HG03469 (cell line): ENCODE measurements around the gene LCE1A.

ENCODE experiments used
- ATAC-seq: cut with Tn5 transposase; IDR thresholded peaks from one replicate; pipeline ENCODE4 v1.9.1; 2021; ENCODE audit warnings: mild to moderate bottlenecking, moderate library complexity, moderate number of reproducible peaks; ENCODE audit not compliant: unreplicated experiment

The LCE1A gene

GRCh38 chr1:152827173-152827572, at the start of gene LCE1A:
Gene LCE1A, plus strand, starts transcription at chr1:152827473. Its CDS starts 0 bp downstream, at chr1:152827473.
- no peak for ATAC-seq

- no peak for ATAC-seq
Observed at GRCh38 chr1:152777510-152778137, 49.6 kb upstream of the LCE1A start.

- ATAC-seq = no peak
Observed at GRCh38 chr1:152783095-152783494, 44.2 kb upstream of the LCE1A start.

GRCh38 chr1:152786077-152786476, 41.2 kb upstream of the LCE1A start, which contains the start of gene LCE1E:
Gene LCE1E, plus strand, starts transcription at chr1:152786257. Its CDS starts 1,043 bp downstream, at chr1:152787300.
- ATAC-seq = no peak

- no peak for ATAC-seq
Observed at GRCh38 chr1:152795686-152796085, 31.6 kb upstream of the LCE1A start.

- no peak for ATAC-seq
Observed at GRCh38 chr1:152796421-152796820, 30.9 kb upstream of the LCE1A start, which contains the start of gene LCE1D. Gene LCE1D, plus strand, starts transcription at chr1:152796721. Its CDS starts 1,074 bp downstream, at chr1:152797795.

GRCh38 chr1:152801333-152801732, 25.9 kb upstream of the LCE1A start:
- no peak for ATAC-seq

- no peak for ATAC-seq
Observed at GRCh38 chr1:152806576-152806975, 20.7 kb upstream of the LCE1A start, which contains the start of gene LCE1C. Gene LCE1C, minus strand, starts transcription at chr1:152806651. Its CDS starts 1,173 bp downstream, at chr1:152805478.

GRCh38 chr1:152811050-152811449, 16.2 kb upstream of the LCE1A start:
- ATAC-seq = no peak

GRCh38 chr1:152811671-152812070, 15.6 kb upstream of the LCE1A start, which contains the start of gene LCE1B:
Gene LCE1B, plus strand, starts transcription at chr1:152811971. Its CDS starts 476 bp downstream, at chr1:152812447.
- ATAC-seq = no peak

- no peak for ATAC-seq
Observed at GRCh38 chr1:152817309-152817708, 10.0 kb upstream of the LCE1A start.

GRCh38 chr1:152823294-152823693, 4.0 kb upstream of the LCE1A start:
- ATAC-seq = no peak

- no peak for ATAC-seq
Observed at GRCh38 chr1:152824964-152825363, 2.3 kb upstream of the LCE1A start.

- no peak for ATAC-seq
Observed at GRCh38 chr1:152836870-152837269, 9.6 kb downstream of the LCE1A start.

GRCh38 chr1:152842556-152842955, 15.3 kb downstream of the LCE1A start, which contains the start of gene LCE6A:
Gene LCE6A, plus strand, starts transcription at chr1:152842856. Its CDS starts 665 bp downstream, at chr1:152843521.
- no peak for ATAC-seq

- no peak for ATAC-seq
Observed at GRCh38 chr1:152855661-152856060, 28.4 kb downstream of the LCE1A start.

- no peak for ATAC-seq
Observed at GRCh38 chr1:152858062-152858461, 30.8 kb downstream of the LCE1A start.

GRCh38 chr1:152859696-152860095, 32.4 kb downstream of the LCE1A start, which contains the start of gene LCE7A:
Gene LCE7A, plus strand, starts transcription at chr1:152859996. Its CDS starts 702 bp downstream, at chr1:152860698.
- ATAC-seq = no peak

- ATAC-seq = no peak
Observed at GRCh38 chr1:152860129-152860528, 32.9 kb downstream of the LCE1A start.

- no peak for ATAC-seq
Observed at GRCh38 chr1:152861374-152861773, 34.1 kb downstream of the LCE1A start.

GRCh38 chr1:152864443-152864842, 37.2 kb downstream of the LCE1A start:
- ATAC-seq = no peak

- no peak for ATAC-seq
Observed at GRCh38 chr1:152866321-152866720, 39.0 kb downstream of the LCE1A start.
